RWPE1 (cell line): Measurements from ENCODE around the gene SLC44A5.
"Not testable (repeated sequence)": the region's sequence is repeated elsewhere in the genome, so short reads cannot be mapped to it uniquely, and the experiment has no call there.

Experiments used
- CTCF ChIA-PET: fragments of 350-600 bp; sonication (Branson Sonifier 250); formaldehyde crosslinking; extraction: SDS; loops from one replicate; lab custom pipeline; 2021; lab: Yijun Ruan, JAX
- POLR2A ChIA-PET: fragments of 400-600 bp; formaldehyde crosslinking; extraction: SDS; loops from one replicate; lab custom pipeline; 2020; ENCODE audit warnings: antibody characterized with exemption; ENCODE audit not compliant: low non-redundant PET; lab: Yijun Ruan, JAX
- DNase-seq: peaks from one replicate; pipeline ENCODE4 v3.0.0; 2012; ENCODE audit warnings: low spot score
- H3K27ac ChIP-seq: fragments of 450-650 bp; 2 replicates; pipeline ENCODE4 v1.5.1; 2017
- CTCF ChIP-seq: fragments of 450-650 bp; conservative IDR thresholded peaks from 2 replicates; pipeline ENCODE4 v1.5.1; 2017; ENCODE audit warnings: low read depth, mild to moderate bottlenecking

Gene SLC44A5

GRCh38 chr1:75258351-75258750 lies 352.6 kb downstream of the SLC44A5 start:
- TF ChIP-seq CTCF, result no peak
- CTCF ChIA-PET, result no interaction called here
- POLR2A ChIA-PET, result no interaction called here

GRCh38 chr1:75257424-75257823 lies 353.5 kb downstream of the SLC44A5 start:
- ChIA-PET CTCF (interaction anchor here (1.1 kb wide), 1 partner anchor 8 kb away, joined by 4 read pairs; no protein-coding TSS in a partner anchor), POLR2A (no interaction called here)

More at GRCh38 chr1:75258351-75258750, 352.6 kb downstream of the SLC44A5 start:
- no peak for DNase-seq
- no peak overlapping the region for H3K27ac ChIP-seq

GRCh38 chr1:75250114-75250513 lies 360.8 kb downstream of the SLC44A5 start:
- DNase-seq, CTCF ChIA-PET, POLR2A ChIA-PET: not testable (repeated sequence)

More at GRCh38 chr1:75257424-75257823, 353.5 kb downstream of the SLC44A5 start:
- TF ChIP-seq CTCF, result no peak
- H3K27ac ChIP-seq, result no peak overlapping the region
- no peak for DNase-seq

GRCh38 chr1:75245239-75245638 lies 365.7 kb downstream of the SLC44A5 start:
- TF ChIP-seq CTCF, result no peak

More at GRCh38 chr1:75250114-75250513, 360.8 kb downstream of the SLC44A5 start:
- H3K27ac ChIP-seq, result not testable (repeated sequence)

GRCh38 chr1:75243124-75243523 lies 367.8 kb downstream of the SLC44A5 start:
- TF ChIP-seq CTCF, result no peak
- ChIA-PET POLR2A (no interaction called here), CTCF (interaction anchor here (1.8 kb wide), 1 partner anchor 10 kb away, joined by 7 read pairs; no protein-coding TSS in a partner anchor)
- H3K27ac ChIP-seq, result no peak overlapping the region
- DNase-seq, result no peak

More at GRCh38 chr1:75245239-75245638, 365.7 kb downstream of the SLC44A5 start:
- no peak for DNase-seq
- POLR2A ChIA-PET, result no interaction called here
- no peak overlapping the region for H3K27ac ChIP-seq
- CTCF ChIA-PET, result interaction anchor here (0.5 kb wide), 1 partner anchor 300 kb away, joined by 3 read pairs; no protein-coding TSS in a partner anchor

- no peak for DNase-seq
- TF ChIP-seq CTCF, result no peak
- ChIA-PET POLR2A (no interaction called here), CTCF (no interaction called here)
- no peak overlapping the region for H3K27ac ChIP-seq
Measured at GRCh38 chr1:75237316-75237715, 373.6 kb downstream of the SLC44A5 start.

GRCh38 chr1:75234562-75234961 lies 376.4 kb downstream of the SLC44A5 start:
- CTCF ChIA-PET, result interaction anchor here (1.1 kb wide), 1 partner anchor 397 kb away, joined by 3 read pairs; no protein-coding TSS in a partner anchor
- no peak for DNase-seq
- POLR2A ChIA-PET, result no interaction called here
- no peak overlapping the region for H3K27ac ChIP-seq
- TF ChIP-seq CTCF, result no peak
